PC-3 (cell line): ENCODE results near the gene GPHA2. TPM values are rescaled to one million over a fixed set of nuclear protein-coding genes. Genes with fewer than 3 reads are reported as not detected.
A peak's percentile ranks its signal among the peaks of the same experiment; 100 is the strongest.

Experiments
- ATAC-seq: fragments of 200-7000 bp; cut with Tn5 transposase; 2 replicates; pipeline ENCODE4 v1.9.1; 2020; ENCODE audit warnings: mild to moderate bottlenecking, moderate library complexity
- BruUV-seq: library from RNA; stranded (reverse); fragments of 400-500 nt; replicated peaks from 2 replicates; lab custom pipeline; 2021; lab: Mats Ljungman, UMichigan
- CTCF ChIA-PET: fragments of 300-600 bp; sonication (Branson Sonifier 250); formaldehyde crosslinking; loops from one replicate; lab custom pipeline; 2022; ENCODE audit warnings: antibody characterized with exemption; lab: Charles Lee
- POLR2A ChIA-PET: fragments of 300-600 bp; sonication (Branson Sonifier 250); formaldehyde crosslinking; loops from one replicate; lab custom pipeline; 2022; ENCODE audit warnings: antibody characterized with exemption; ENCODE audit not compliant: unreplicated experiment; lab: Charles Lee
- DNase-seq: peaks from one replicate; pipeline ENCODE4 v3.0.0-alpha.2; 2015
- H2AFZ ChIP-seq: fragments of 300-600 bp; sonication (generic); 2 replicates; pipeline ENCODE4 v1.6.0; 2016; ENCODE audit warnings: antibody characterized with exemption, low read length
- H3F3A ChIP-seq: fragments of 300-600 bp; sonication (generic); one replicate; pipeline ENCODE4 v1.6.0; 2017; ENCODE audit warnings: antibody characterized with exemption, low read length, control low read depth, mild to moderate bottlenecking; ENCODE audit not compliant: unreplicated experiment
- H3K27ac ChIP-seq: fragments of 300-600 bp; sonication (generic); 2 replicates; pipeline ENCODE4 v1.5.1; 2016; ENCODE audit warnings: mild to moderate bottlenecking, low read length
- H3K27me3 ChIP-seq: fragments of 300-600 bp; sonication (generic); 2 replicates; pipeline ENCODE4 v1.6.1; 2016; ENCODE audit warnings: low read length, mixed read lengths
- H3K36me3 ChIP-seq: fragments of 300-600 bp; sonication (generic); 2 replicates; pipeline ENCODE4 v1.6.1; 2016; ENCODE audit warnings: low read depth, mixed run types, low read length, mixed read lengths
- H3K4me1 ChIP-seq: fragments of 300-600 bp; sonication (generic); 2 replicates; pipeline ENCODE4 v1.5.1; 2016; ENCODE audit warnings: low read length; ENCODE audit not compliant: insufficient read depth
- H3K4me2 ChIP-seq: fragments of 300-600 bp; sonication (generic); 2 replicates; pipeline ENCODE4 v1.6.0; 2016; ENCODE audit warnings: low read length
- H3K4me3 ChIP-seq: fragments of 300-600 bp; sonication (generic); 2 replicates; pipeline ENCODE4 v1.5.1; 2016; ENCODE audit warnings: mild to moderate bottlenecking, low read length, mixed read lengths
- H3K79me2 ChIP-seq: fragments of 300-600 bp; sonication (generic); 2 replicates; pipeline ENCODE4 v1.6.1; 2017; ENCODE audit warnings: low read length, mixed read lengths
- H3K9ac ChIP-seq: fragments of 300-600 bp; sonication (generic); 2 replicates; pipeline ENCODE4 v1.6.0; 2016; ENCODE audit warnings: mild to moderate bottlenecking, low read length
- H3K9me2 ChIP-seq: fragments of 300-600 bp; sonication (generic); replicated peaks from 2 replicates; pipeline ENCODE4 v1.6.1; 2016; ENCODE audit warnings: mixed run types, low read length, mixed read lengths
- H3K9me3 ChIP-seq: fragments of 300-600 bp; sonication (generic); 2 replicates; pipeline ENCODE4 v1.6.1; 2016; ENCODE audit warnings: low read length, mixed read lengths
- H4K20me1 ChIP-seq: fragments of 300-600 bp; sonication (generic); 2 replicates; pipeline ENCODE4 v1.6.1; 2016; ENCODE audit warnings: low read length, mixed read lengths
- EZH2 ChIP-seq: fragments of 300-600 bp; sonication (generic); IDR thresholded peaks from one replicate; pipeline ENCODE4 v1.6.1; 2017; ENCODE audit warnings: antibody characterized with exemption, mild to moderate bottlenecking, low read length; ENCODE audit not compliant: unreplicated experiment
- EZH2phosphoT487 ChIP-seq: fragments of 300-600 bp; sonication (generic); IDR thresholded peaks from 2 replicates; pipeline ENCODE4 v1.6.1; 2018; ENCODE audit warnings: mild to moderate bottlenecking, antibody characterized with exemption, low read length, borderline replicate concordance
- intact Hi-C: fragments of 100-400 bp; cut with micrococcal nuclease; formaldehyde crosslinking; loops from 2 replicates; pipeline ENCODE4 v1.9.0; 2023
- total RNA-seq: library from RNA; depleted of rRNA; stranded (reverse); fragments of >200 nt; gene quantifications from 2 replicates; pipeline ENCODE4 v1.2.3, GENCODE V29; 2014
- TF ChIP-seq, protein P1 (sequence below): fragments of 300-600 bp; sonication (generic); conservative IDR thresholded peaks from 2 replicates; pipeline ENCODE4 v1.5.1; 2017; ENCODE audit warnings: antibody characterized with exemption, low read depth, mild to moderate bottlenecking, low read length

The GPHA2 gene
- total RNA-seq, 1 experiment from 2014 or later: not detected

DNA sequence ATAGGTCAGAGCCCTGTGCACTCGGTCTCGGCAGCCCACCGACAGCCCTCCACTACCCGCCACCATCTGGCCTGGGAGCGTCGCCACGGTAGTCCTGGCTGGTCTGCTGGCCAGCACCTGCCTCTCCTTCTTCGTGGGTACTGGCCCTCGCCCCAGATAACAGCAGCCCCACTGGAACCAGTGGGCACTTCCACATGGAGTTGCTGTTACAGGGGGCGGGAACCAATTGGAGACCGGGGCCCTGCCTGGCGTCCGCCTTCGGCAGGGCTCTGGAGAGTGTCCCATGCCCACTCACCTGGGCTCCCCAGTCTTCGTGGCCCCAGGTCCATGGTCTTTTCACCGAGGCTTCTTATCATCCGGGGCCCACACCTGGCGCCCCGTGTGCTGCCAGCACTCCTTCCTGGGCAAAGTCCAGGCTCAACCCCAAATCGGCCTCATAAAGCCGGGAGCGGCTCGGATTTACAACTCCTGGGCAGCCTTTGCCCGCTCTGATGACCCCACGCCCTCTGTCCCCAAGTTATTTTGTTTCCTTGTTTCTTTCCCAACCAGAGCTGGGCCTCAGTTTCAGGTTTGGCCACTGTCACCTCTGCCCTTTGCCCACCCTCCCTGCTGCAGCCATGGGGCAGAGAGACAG, 44.4 kb downstream of the GPHA2 start:
- no peaks in the 10 kb centered on the region for H4K20me1 ChIP-seq
- no peaks in the 10 kb centered on the region for H3K9me2 ChIP-seq
- no peak overlapping the region for H3K9ac ChIP-seq
- no peaks in the 10 kb centered on the region for H3F3A ChIP-seq
- TF ChIP-seq EZH2 (no peak), EZH2phosphoT487 (no peak)
- TF ChIP-seq, protein P1, sequence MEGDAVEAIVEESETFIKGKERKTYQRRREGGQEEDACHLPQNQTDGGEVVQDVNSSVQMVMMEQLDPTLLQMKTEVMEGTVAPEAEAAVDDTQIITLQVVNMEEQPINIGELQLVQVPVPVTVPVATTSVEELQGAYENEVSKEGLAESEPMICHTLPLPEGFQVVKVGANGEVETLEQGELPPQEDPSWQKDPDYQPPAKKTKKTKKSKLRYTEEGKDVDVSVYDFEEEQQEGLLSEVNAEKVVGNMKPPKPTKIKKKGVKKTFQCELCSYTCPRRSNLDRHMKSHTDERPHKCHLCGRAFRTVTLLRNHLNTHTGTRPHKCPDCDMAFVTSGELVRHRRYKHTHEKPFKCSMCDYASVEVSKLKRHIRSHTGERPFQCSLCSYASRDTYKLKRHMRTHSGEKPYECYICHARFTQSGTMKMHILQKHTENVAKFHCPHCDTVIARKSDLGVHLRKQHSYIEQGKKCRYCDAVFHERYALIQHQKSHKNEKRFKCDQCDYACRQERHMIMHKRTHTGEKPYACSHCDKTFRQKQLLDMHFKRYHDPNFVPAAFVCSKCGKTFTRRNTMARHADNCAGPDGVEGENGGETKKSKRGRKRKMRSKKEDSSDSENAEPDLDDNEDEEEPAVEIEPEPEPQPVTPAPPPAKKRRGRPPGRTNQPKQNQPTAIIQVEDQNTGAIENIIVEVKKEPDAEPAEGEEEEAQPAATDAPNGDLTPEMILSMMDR: no peak
- no peaks in the 10 kb centered on the region for H3K9me3 ChIP-seq
- H3K27ac ChIP-seq: no peak overlapping the region
- no TSS peak for BruUV-seq
- POLR2A ChIA-PET: no interaction called here
- intact Hi-C loops: no loop called here
- no peak overlapping the region for H3K4me3 ChIP-seq
- ATAC-seq: no peak
- no peak overlapping the region for H2AFZ ChIP-seq
- no peak for DNase-seq
- no peaks in the 10 kb centered on the region for H3K36me3 ChIP-seq
- CTCF ChIA-PET: no interaction called here
- no peaks in the 10 kb centered on the region for H3K27me3 ChIP-seq
- H3K4me2 ChIP-seq: no peak overlapping the region
- H3K79me2 ChIP-seq: no peaks in the 10 kb centered on the region
- peaks cover 13% of the 10 kb centered on the region for H3K4me1 ChIP-seq

DNA sequence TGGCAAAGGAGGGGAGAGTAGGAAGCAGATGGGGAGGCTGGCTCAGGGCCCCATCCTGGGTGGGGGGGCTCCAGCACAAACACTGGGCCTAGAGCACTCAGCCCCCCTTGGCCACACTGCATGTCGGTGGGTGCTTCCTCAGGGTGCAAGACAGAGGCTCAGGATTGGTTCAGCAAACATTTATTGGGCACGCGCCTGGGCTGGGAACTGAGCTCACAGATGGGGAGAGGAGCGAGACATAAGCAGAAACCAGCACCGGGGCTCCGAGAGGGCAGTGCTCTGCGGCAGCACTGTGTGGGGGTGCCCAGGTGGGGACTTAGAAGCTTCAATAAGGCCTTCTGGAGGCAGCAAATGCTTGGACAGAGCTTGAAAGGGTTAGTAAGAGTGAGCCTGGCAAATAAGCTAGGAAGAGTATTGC, 45.2 kb downstream of the GPHA2 start:
- intact Hi-C loops: no loop called here
- ChIA-PET CTCF (interaction anchor here (0.6 kb wide), 1 partner anchor 125 kb away, joined by 3 read pairs; no protein-coding TSS in a partner anchor), POLR2A (no interaction called here)
- Histone ChIP-seq H3K9me2 (no peaks in the 10 kb centered on the region), H3K27me3 (no peaks in the 10 kb centered on the region), H3K9me3 (no peaks in the 10 kb centered on the region), H3K4me1 (peaks cover 20% of the 10 kb centered on the region), H3K79me2 (no peaks in the 10 kb centered on the region), H3K9ac (no peak overlapping the region), H3K4me2 (no peak overlapping the region), H3F3A (no peaks in the 10 kb centered on the region), H4K20me1 (no peaks in the 10 kb centered on the region), H3K4me3 (no peak overlapping the region), H3K27ac (no peak overlapping the region), H2AFZ (no peak overlapping the region), H3K36me3 (no peaks in the 10 kb centered on the region)
- no peak for DNase-seq
- TF ChIP-seq, protein P1: no peak
- TF ChIP-seq EZH2: no peak
- no peak for TF ChIP-seq EZH2phosphoT487
- no TSS peak for BruUV-seq
- no peak for ATAC-seq

DNA sequence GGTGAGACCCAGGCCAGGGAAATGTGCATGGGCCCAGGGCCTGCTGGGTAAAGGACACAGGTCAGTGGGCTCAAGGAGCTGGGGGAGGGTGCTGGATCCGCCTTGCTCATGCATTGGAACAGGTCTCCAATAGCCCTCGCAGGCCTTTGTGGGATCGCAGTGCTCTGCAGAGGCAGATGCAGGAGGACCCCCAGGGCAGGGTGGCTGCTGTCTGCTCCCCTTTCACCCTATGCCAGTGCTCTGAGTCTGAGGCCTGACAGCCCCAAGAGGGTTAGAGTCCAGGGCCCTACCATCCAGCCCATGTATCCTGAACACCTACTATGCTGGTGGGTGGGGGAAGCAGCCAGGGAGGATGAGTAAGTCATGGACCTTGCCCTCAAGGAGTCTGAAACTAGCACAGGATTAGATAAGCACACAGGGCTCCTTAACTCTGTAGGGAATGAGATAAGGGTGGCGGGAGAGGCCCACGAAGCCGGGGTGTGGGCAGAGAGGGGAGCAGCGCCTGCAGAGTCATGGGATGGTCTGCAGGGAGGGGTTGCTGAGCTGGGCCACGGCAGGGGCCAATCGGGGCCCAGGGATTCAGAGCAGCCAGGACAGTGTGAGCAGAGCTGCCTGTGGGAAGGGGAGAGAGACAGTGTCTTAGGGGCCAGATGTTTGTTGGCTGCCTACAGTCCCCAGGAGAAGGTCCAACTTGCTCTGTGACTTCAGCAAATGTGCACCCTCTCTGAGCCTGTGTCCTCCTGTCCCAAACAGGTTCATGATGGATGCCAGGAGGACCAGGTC, 46.8 kb downstream of the GPHA2 start:
- H3K9ac ChIP-seq: no peak overlapping the region
- POLR2A ChIA-PET: no interaction called here
- DNase-seq (peak; percentile 34), ATAC-seq (peak; percentile 6; the same call in 1 of the 2 replicates)
- TF ChIP-seq EZH2phosphoT487 (no peak), EZH2 (no peak)
- TF ChIP-seq, protein P1: no peak
- H3K36me3 ChIP-seq: no peaks in the 10 kb centered on the region
- H3K4me2 ChIP-seq: peak overlapping the region; percentile 20
- no TSS peak for BruUV-seq
- H3F3A ChIP-seq: no peaks in the 10 kb centered on the region
- H4K20me1 ChIP-seq: no peaks in the 10 kb centered on the region
- no peak overlapping the region for H3K4me3 ChIP-seq
- 0 out of 2 replicates have a peak overlapping the region, but pooled peaks have one; percentile 15 for H2AFZ ChIP-seq
- intact Hi-C loops: no loop called here
- no peaks in the 10 kb centered on the region for H3K27me3 ChIP-seq
- H3K9me3 ChIP-seq: no peaks in the 10 kb centered on the region
- no peaks in the 10 kb centered on the region for H3K9me2 ChIP-seq
- no peaks in the 10 kb centered on the region for H3K79me2 ChIP-seq
- CTCF ChIA-PET: no interaction called here
- H3K27ac ChIP-seq: no peak overlapping the region
- H3K4me1 ChIP-seq: peaks cover 24% of the 10 kb centered on the region
